Right lobe of liver (tissue), 6 donors: ENCODE measurements around the gene P2RX3. TPM values are rescaled to one million over a fixed set of nuclear protein-coding genes. Genes with fewer than 3 reads are reported as not detected.
"Not testable (repeated sequence)": the region's sequence is repeated elsewhere in the genome, so short reads cannot be mapped to it uniquely, and the experiment has no call there.

ENCODE experiments used
- ATAC-seq, 4 donors: fragments of 200-7000 bp; cut with Tn5 transposase; one replicate each; pipeline ENCODE4 v1.9.1; 2020; ENCODE audit warnings: mild to moderate bottlenecking in 4 of 4, moderate library complexity in 4 of 4
- DNase-seq, 3 donors: peaks; one replicate each; pipeline ENCODE4 v3.0.0-alpha.2; 2020
- H3K27ac ChIP-seq, 3 donors: fragments of 200-600 bp; one replicate each; pipeline ENCODE4 v1.8.0; 2022
- H3K27me3 ChIP-seq, 2 donors: fragments of 200-600 bp; one replicate each; pipeline ENCODE4 v1.8.0; 2022
- H3K36me3 ChIP-seq, 4 donors: fragments of 200-600 bp; sonication (generic) in 1 of 4; one replicate each; pipeline versions ENCODE4 v1.5.1 to v1.8.0; 2017 to 2022; ENCODE audit warnings: control low read depth in 1 of 4
- H3K4me1 ChIP-seq, 4 donors: fragments of 200-600 bp; sonication (generic) in 1 of 4; one replicate each; pipeline versions ENCODE4 v1.5.1 to v1.8.0; 2017 to 2022; ENCODE audit warnings: control low read depth in 1 of 4
- H3K4me3 ChIP-seq, 3 donors: fragments of 200-600 bp; one replicate each; pipeline ENCODE4 v1.8.0; 2022
- H3K9me3 ChIP-seq, 4 donors: fragments of 200-600 bp; sonication (generic) in 1 of 4; one replicate each; pipeline versions ENCODE4 v1.5.1 to v1.8.0; 2017 to 2022; ENCODE audit warnings: control low read depth in 1 of 4
- POLR2A ChIP-seq: fragments of 450-650 bp; IDR thresholded peaks from one replicate; pipeline ENCODE4 v1.6.1; 2017; ENCODE audit warnings: antibody characterized with exemption, mild to moderate bottlenecking
- WGBS: methylation state at CpG from one replicate; pipeline ENCODE4 v1.1.6; 2018; ENCODE audit warnings: low coverage, low lambda C conversion rate; ENCODE audit not compliant: insufficient coverage; ENCODE audit errors: missing lambda C conversion rate; 5-methylcytosine and 5-hydroxymethylcytosine counted together
- intact Hi-C, 2 donors: fragments of 100-400 bp; cut with DNase I; formaldehyde crosslinking; loops; one replicate each; pipeline versions ENCODE4 v1.11.2 to v1.14.1; 2022
- total RNA-seq, 6 experiments: library from RNA; depleted of rRNA in 2 of 6; stranded (reverse); fragments of >200 nt in 2 of 6; fragmentation: NEBNext Ultra II Directional in 3 of 6; extraction: Animal tissue kit (Norgen Biotek cat#: 25700) in 3 of 6; gene quantifications; one replicate each; pipeline versions ENCODE4 v1.1.0 to v1.2.4, GENCODE V29; 2016 to 2023
- TF ChIP-seq, protein P1 (sequence below), 4 donors: fragments of 200-600 bp in 3 of 4; fragments of 450-650 bp in 1 of 4; IDR thresholded peaks; one replicate each; pipeline versions ENCODE4 v1.5.1 to v1.8.0; 2016 to 2022; ENCODE audit warnings: antibody characterized with exemption in 4 of 4, mild to moderate bottlenecking in 2 of 4
- donor health status: DM: no; HTN: yes; CAD: no.
- donor health status: DM: no; HTN: no; CAD: no.
- donor health status: DM: no; HTN: no; CAD: no.
- donor health status: DM: no; HTN: yes; CAD: no.
- donor health status: DM: no; HTN: yes; CAD: no.

The P2RX3 gene
- total RNA-seq, 6 experiments from 2014 or later, result 0.63 to 2.1 (median 0.77) TPM; not detected in 2

DNA sequence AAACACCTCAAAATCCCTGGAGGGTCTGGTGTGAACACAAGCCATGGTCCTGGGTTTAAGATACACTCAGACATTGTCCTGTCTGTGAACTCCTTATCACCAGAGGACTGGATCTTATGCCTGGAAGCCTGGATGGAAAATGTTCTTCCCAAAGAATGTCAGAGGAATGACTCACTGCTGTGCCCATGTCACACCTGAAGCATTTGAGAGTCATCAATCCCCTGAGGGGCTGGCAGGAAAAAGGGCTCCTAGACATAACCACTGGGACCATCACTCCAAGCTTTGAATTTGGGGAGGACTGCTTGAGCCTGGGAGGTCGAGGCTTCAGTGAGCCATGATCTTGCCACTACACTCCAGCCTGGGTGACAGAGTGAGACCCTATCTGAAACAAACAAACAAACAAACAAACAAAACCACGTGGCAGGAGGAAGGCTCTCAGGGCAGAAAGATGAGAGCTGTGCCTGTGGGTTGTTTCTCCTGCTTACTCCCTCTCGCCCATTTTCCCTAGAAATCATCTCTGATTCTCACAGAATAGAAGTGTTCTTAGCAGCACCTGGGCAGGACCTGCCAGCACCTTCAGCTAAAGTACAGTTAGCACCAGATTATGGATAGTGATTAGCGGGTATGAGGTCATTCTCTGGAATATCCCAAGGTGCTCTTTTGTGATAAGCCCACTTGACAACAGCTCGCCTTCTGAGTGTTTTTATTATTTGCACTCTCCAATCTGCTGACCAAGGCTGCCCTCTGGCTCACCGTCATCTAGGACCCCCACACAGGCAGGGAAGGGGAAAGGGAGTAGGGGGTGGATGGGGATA lies 64.2 kb downstream of the P2RX3 start:
- no peak for TF ChIP-seq POLR2A
- TF ChIP-seq, protein P1, sequence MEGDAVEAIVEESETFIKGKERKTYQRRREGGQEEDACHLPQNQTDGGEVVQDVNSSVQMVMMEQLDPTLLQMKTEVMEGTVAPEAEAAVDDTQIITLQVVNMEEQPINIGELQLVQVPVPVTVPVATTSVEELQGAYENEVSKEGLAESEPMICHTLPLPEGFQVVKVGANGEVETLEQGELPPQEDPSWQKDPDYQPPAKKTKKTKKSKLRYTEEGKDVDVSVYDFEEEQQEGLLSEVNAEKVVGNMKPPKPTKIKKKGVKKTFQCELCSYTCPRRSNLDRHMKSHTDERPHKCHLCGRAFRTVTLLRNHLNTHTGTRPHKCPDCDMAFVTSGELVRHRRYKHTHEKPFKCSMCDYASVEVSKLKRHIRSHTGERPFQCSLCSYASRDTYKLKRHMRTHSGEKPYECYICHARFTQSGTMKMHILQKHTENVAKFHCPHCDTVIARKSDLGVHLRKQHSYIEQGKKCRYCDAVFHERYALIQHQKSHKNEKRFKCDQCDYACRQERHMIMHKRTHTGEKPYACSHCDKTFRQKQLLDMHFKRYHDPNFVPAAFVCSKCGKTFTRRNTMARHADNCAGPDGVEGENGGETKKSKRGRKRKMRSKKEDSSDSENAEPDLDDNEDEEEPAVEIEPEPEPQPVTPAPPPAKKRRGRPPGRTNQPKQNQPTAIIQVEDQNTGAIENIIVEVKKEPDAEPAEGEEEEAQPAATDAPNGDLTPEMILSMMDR (IDR thresholded peaks at IDR 0.05), result no peak
- H3K27ac ChIP-seq, result no peak overlapping the region
- peaks cover 0 to 5% (median 2%) of the 10 kb centered on the region in 4 donors for H3K4me1 ChIP-seq
- no peaks in the 10 kb centered on the region for H3K9me3 ChIP-seq
- ATAC-seq (no peak), DNase-seq (no peak)
- intact Hi-C loops, result no loop called here
- H3K36me3 ChIP-seq, result peaks cover 0 to 10% (median 4%) of the 10 kb centered on the region in 4 donors
- WGBS, result 71% methylated on average over 4 of the region's 6 CpGs
- no peak overlapping the region for H3K4me3 ChIP-seq
- H3K27me3 ChIP-seq, result no peaks in the 10 kb centered on the region

DNA sequence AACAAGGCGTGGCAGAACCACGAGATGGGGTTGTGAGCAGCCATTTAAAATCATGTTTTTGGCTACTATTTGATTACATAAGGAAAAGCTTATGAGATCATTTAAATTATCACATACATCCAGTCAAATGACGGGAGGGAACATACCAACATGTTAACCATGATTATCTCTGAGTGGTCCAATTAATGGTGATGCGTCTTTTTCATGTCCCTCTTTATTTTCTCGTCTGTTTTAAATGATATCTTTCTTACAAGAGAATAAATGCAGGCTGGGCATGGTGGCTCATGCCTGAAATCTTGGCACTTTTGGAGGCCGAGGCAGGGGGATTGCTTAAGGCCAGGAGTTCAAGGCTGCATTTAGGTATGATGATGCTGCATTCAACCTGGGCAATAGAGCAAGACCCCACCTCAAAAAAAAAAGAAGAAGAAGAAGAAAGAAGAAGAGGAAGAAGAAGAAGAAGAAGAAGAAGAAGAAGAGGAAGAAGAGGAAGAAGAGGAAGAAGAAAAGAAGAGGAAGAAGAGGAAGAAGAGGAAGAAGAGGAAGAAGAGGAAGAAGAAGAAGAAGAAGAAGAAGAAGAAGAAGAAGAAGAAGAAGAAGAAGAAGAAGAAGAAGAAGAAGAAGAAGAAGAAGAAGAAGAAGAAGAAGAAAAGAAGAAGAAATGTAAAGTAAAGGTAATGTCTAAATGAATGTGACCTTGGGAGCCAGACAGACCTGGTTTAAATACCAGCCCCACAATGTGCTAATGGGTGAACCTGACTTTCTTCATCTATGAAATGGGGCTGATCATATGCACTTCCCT lies 65.0 kb downstream of the P2RX3 start:
- H3K4me1 ChIP-seq, H3K9me3 ChIP-seq, DNase-seq, intact Hi-C loops, H3K27ac ChIP-seq, H3K4me3 ChIP-seq, ATAC-seq, H3K27me3 ChIP-seq: not testable (repeated sequence)
- 81% methylated on average over 6 of the region's 6 CpGs for WGBS
- peaks cover 0 to 18% (median 12%) of the 10 kb centered on the region in 4 donors for H3K36me3 ChIP-seq

DNA sequence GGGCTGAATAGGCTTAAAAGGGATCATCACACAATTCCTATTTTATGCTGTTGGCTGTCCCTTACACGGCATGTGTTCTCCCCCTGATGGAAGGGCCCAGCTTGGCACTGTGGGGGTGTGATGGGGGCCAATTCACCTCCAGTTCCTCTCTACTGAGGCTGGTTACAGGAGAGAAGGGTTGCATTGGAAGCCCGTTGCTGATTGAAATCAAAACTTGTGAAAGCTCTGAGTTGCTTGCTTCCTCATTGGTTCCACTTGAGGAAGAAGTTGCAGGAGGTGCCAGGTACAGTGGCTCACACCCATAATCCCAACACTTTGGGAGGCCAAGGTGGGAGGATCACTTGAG lies 65.6 kb downstream of the P2RX3 start:
- peaks cover 0 to 4% (median 2%) of the 10 kb centered on the region in 4 donors for H3K4me1 ChIP-seq
- no peaks in the 10 kb centered on the region for H3K27me3 ChIP-seq
- no peak for ATAC-seq
- TF ChIP-seq POLR2A, result no peak
- TF ChIP-seq, protein P1 (IDR thresholded peaks at IDR 0.05), result no peak
- H3K36me3 ChIP-seq, result peaks cover under 1 to 24% (median 14%) of the 10 kb centered on the region in 4 donors
- intact Hi-C loops, result no loop called here
- no peaks in the 10 kb centered on the region for H3K9me3 ChIP-seq
- WGBS, result 50% methylated on average over 1 of the region's 2 CpGs
- DNase-seq, result no peak
- H3K27ac ChIP-seq, result no peak overlapping the region
- H3K4me3 ChIP-seq, result no peak overlapping the region

DNA sequence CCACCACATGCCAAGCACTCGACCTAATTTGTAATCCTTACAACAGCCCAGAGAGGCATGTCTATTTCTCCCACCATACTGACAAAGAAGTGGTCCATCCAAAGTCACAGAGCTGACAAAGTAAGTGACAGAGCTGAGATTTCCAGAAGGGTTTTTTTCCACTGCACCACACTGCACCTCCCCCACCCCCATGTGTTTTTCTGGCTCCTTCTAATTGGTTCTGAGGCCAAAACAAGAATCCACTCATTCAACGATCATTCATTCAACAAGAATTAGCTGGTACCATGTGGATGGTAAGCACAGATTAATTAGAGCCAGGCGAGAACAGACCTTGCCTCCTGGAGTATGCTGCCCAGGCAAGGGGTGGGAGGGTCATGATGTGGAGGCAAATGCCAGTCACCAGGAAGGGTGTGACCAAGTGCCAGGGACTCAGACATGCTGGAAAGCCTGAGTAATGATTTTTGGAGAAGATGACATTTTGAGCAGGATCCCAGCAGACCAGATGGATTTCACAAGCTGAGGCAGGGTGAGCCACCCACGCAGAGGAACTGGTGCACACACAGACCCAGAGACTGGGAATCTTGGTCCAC lies 67.2 kb downstream of the P2RX3 start:
- Histone ChIP-seq H3K27me3 (no peaks in the 10 kb centered on the region), H3K9me3 (no peaks in the 10 kb centered on the region), H3K36me3 (peaks cover 9 to 40% (median 24%) of the 10 kb centered on the region in 4 donors), H3K27ac (no peak overlapping the region), H3K4me3 (no peak overlapping the region), H3K4me1 (peaks cover 0 to 4% (median 0%) of the 10 kb centered on the region in 4 donors)
- no peak for DNase-seq
- WGBS, result 87% methylated on average over 4 of the region's 4 CpGs
- intact Hi-C loops, result no loop called here
- ATAC-seq, result peak in 2 of 4 donors; percentile 17 to 20
- TF ChIP-seq POLR2A, result no peak
- TF ChIP-seq, protein P1 (IDR thresholded peaks at IDR 0.05), result no peak
